Nephron (organoid): Measurements from ENCODE around the gene FMNL2.

Experiments
- H3K27ac Mint-ChIP-seq, 3 experiments: 2 replicates each; pipeline ENCODE4 v1.8.0; 2020; ENCODE audit warnings: mixed read lengths in 3 of 3, mild to moderate bottlenecking in 2 of 3, moderate library complexity in 1 of 3
- H3K27me3 Mint-ChIP-seq: 2 replicates; pipeline ENCODE4 v1.8.0; 2021; ENCODE audit warnings: low read depth, mild to moderate bottlenecking, moderate library complexity, mixed read lengths
- H3K36me3 Mint-ChIP-seq: 2 replicates; pipeline ENCODE4 v1.8.0; 2020; ENCODE audit warnings: low read depth, mixed read lengths
- H3K4me1 Mint-ChIP-seq: 2 replicates; pipeline ENCODE4 v1.8.0; 2020; ENCODE audit warnings: mixed read lengths
- H3K4me3 Mint-ChIP-seq, 3 experiments: 2 replicates each; pipeline ENCODE4 v1.8.0; 2020; ENCODE audit warnings: mild to moderate bottlenecking in 3 of 3, mixed read lengths in 3 of 3, moderate library complexity in 2 of 3
- H3K9me3 Mint-ChIP-seq: 2 replicates; pipeline ENCODE4 v1.8.0; 2020; ENCODE audit warnings: mixed read lengths
- TF ChIP-seq, protein P1 (sequence below), 3 experiments: fragments of 200-600 bp; sonication (generic); IDR thresholded peaks; one replicate each; pipeline ENCODE4 v1.5.0; 2021; ENCODE audit warnings: antibody characterized with exemption in 3 of 3; ENCODE audit not compliant: unreplicated experiment in 3 of 3

Gene FMNL2

DNA sequence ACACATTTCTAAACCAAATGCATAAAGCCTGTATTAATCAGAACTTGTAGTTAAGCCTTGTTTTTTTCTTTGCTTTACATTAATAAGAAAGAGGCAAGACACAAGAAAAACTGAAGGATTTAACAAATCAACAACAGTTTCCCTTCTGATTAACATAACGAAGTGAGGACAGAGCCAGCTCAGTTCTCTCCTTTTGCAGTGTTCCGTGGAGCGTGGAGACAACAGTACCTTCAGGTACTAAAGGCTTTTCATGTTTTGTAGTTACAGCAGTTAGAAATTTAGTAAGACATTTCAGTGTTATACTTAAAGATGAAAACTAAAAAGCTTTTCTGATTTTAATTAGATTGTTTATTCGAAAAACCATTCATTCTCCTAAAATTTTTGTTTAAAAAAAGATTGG lies 115.2 kb downstream of the FMNL2 start:
- Mint-ChIP-seq H3K27ac (peak overlapping the region in 2 of 3 experiments; percentile 51 to 60), H3K9me3 (no peaks in the 10 kb centered on the region), H3K27me3 (no peaks in the 10 kb centered on the region), H3K4me1 (peaks cover 70% of the 10 kb centered on the region), H3K36me3 (peaks cover 4% of the 10 kb centered on the region), H3K4me3 (no peak overlapping the region)
- TF ChIP-seq, protein P1, sequence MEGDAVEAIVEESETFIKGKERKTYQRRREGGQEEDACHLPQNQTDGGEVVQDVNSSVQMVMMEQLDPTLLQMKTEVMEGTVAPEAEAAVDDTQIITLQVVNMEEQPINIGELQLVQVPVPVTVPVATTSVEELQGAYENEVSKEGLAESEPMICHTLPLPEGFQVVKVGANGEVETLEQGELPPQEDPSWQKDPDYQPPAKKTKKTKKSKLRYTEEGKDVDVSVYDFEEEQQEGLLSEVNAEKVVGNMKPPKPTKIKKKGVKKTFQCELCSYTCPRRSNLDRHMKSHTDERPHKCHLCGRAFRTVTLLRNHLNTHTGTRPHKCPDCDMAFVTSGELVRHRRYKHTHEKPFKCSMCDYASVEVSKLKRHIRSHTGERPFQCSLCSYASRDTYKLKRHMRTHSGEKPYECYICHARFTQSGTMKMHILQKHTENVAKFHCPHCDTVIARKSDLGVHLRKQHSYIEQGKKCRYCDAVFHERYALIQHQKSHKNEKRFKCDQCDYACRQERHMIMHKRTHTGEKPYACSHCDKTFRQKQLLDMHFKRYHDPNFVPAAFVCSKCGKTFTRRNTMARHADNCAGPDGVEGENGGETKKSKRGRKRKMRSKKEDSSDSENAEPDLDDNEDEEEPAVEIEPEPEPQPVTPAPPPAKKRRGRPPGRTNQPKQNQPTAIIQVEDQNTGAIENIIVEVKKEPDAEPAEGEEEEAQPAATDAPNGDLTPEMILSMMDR (IDR thresholded peaks at IDR 0.05; ENCODE audit: unreplicated experiment in 3 of 3), result no peak

- Mint-ChIP-seq H3K27me3 (no peaks in the 10 kb centered on the region), H3K27ac (peak overlapping the region; percentile 57 to 93 (median 88)), H3K4me1 (peaks cover 57% of the 10 kb centered on the region), H3K4me3 (no peak overlapping the region), H3K36me3 (peaks cover 13% of the 10 kb centered on the region), H3K9me3 (no peaks in the 10 kb centered on the region)
- TF ChIP-seq, protein P1 (IDR thresholded peaks at IDR 0.05; ENCODE audit: unreplicated experiment in 3 of 3), result no peak
Measured at GRCh38 chr2:152452256-152452973, 117.4 kb downstream of the FMNL2 start.

DNA sequence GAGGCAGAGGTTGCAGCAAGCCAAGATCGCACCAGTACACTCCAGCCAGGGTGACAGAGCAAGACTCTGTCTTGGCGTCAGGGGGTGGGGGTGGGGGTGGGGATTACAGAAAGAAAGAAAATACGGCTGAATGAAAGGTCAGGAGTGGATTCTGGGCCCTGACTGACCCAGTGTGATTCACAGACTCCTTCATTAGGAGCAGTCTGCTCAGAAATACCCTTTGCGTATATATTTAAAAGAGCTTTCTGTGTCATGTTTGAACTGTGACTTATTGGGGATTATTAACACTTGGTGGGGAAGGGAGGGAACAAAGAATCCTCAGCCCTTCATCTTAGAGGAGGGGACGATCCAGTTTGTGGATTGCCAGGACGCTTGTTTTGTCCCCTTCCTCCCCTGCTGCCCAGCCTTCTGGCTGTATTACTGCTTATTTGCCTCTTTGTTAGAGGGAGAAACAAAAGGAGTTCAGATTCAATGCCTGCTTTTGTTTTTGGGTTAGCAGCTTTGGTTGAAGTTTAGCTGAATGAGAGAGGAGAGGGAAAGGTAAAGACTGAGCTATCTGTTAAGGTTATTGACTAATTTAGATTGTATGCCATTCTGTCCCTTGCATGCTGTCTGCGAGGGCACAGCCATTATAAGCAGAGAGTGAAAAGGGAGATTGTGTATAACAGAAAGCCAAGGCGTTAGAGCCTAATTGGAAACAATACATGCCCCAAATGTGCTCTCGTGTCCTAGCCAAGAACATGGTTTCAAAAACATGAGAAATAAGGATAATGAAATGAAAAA lies 118.3 kb downstream of the FMNL2 start:
- no peaks in the 10 kb centered on the region for H3K27me3 Mint-ChIP-seq
- H3K27ac Mint-ChIP-seq, result peak overlapping the region; percentile 54 to 93 (median 88)
- peaks cover 14% of the 10 kb centered on the region for H3K36me3 Mint-ChIP-seq
- H3K4me1 Mint-ChIP-seq, result peaks cover 52% of the 10 kb centered on the region
- H3K4me3 Mint-ChIP-seq, result peak overlapping the region in 1 of 3 experiments; percentile 7
- TF ChIP-seq, protein P1 (IDR thresholded peaks at IDR 0.05; ENCODE audit: unreplicated experiment in 3 of 3), result no peak
- H3K9me3 Mint-ChIP-seq, result no peaks in the 10 kb centered on the region

DNA sequence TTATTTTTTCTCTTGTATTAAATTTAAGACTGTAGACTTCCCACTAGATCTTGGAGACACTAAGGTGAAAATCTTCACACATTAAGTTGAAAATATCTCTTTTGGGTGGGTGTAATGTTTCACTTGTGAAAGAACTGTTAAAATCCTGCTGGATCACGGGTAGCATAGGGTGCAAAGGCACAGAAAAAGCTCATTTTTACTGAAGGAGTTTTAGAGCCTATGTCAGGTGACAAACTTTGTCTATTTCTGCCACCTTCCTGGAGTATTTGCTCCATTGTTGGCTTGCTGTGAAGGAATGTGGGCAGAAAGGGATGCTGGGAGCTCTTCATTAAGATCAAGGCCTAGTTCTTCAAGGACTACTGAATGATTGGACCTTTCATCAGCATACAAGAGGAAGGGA lies 119.4 kb downstream of the FMNL2 start:
- TF ChIP-seq, protein P1 (IDR thresholded peaks at IDR 0.05; ENCODE audit: unreplicated experiment in 3 of 3), result no peak
- Mint-ChIP-seq H3K4me1 (peaks cover 41% of the 10 kb centered on the region), H3K27me3 (no peaks in the 10 kb centered on the region), H3K9me3 (no peaks in the 10 kb centered on the region), H3K4me3 (no peak overlapping the region), H3K27ac (peak overlapping the region; percentile 23 to 55 (median 46)), H3K36me3 (peaks cover 20% of the 10 kb centered on the region)

DNA sequence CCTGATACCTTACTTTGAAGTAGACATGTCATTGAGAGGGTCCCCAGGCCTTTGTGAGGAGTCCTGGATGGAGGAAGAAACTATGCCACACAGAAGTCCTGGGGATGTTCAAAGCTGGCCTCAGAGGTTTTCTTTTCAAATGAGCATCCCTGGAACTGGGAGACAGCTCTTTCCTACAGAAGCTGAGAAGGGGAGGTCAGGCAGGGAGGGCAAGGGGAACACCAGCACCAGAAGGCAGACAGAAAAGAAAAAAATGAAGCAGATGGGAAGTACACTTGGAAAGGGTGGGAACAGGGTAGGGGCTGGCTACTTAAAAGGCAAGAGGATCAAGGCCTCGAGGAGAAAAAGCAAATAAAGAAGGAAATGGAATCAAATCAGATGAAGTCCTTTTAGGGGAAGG lies 120.0 kb downstream of the FMNL2 start:
- Mint-ChIP-seq H3K9me3 (no peaks in the 10 kb centered on the region), H3K4me3 (no peak overlapping the region), H3K27ac (peak overlapping the region; percentile 23 to 55 (median 46)), H3K27me3 (no peaks in the 10 kb centered on the region), H3K4me1 (peaks cover 35% of the 10 kb centered on the region), H3K36me3 (peaks cover 23% of the 10 kb centered on the region)
- TF ChIP-seq, protein P1 (IDR thresholded peaks at IDR 0.05; ENCODE audit: unreplicated experiment in 3 of 3), result no peak
